Stimulated activated CD8-positive, alpha-beta memory T cell treated with anti-CD3 and anti-CD28 coated beads, Interleukin-2, amount 100 ng/mL, for 1 hour (primary cell): Measurements from ENCODE around the gene ADCY3.
A peak's percentile ranks its signal among the peaks of the same experiment; 100 is the strongest.
"Not testable (repeated sequence)": the region's sequence is repeated elsewhere in the genome, so short reads cannot be mapped to it uniquely, and the experiment has no call there.

Experiments used
- DNase-seq, 2 donors: peaks; one replicate each; pipeline ENCODE4 v3.0.0-alpha.2; 2020; ENCODE audit warnings: low read depth in 2 of 2

ADCY3 gene

DNA sequence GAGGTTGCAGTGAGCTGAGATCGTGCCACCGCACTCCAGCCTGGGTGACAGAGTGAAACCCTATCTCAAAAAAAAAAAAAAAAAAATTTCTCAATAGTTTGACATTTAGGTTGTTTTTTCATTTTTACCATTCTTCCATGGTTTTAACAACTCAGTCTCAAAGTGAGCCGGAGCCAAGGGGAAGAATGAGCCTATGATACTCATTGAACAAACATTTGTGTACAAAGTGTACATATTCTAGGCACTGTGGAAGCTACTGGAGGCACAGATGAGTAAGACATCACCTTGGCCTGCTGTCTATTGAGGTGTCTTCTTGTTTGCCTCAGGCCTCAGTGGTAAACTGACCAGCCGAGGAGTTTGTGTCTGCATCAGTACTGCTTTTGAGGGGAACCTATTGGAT, 104.9 kb downstream of the ADCY3 start:
- DNase-seq, result no peak

DNA sequence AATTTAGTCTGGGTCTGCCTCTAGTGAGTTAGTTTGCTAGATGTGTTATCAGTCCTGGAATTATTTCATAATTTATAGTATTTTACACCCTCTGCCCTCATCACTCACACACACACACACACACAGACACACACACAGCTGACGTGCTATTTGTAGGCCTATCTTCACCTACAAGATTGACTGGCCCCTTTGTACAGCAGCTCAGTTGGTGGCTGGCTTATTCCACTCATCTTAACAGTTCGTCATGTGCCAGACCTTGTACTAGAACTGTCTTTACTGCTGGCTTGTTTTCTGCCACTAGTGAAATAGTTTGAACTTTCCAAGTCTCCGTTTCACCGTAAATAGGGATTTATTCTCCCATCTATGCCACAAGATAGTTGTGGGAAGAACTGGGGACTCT, 105.5 kb downstream of the ADCY3 start:
- DNase-seq, result no peak

DNA sequence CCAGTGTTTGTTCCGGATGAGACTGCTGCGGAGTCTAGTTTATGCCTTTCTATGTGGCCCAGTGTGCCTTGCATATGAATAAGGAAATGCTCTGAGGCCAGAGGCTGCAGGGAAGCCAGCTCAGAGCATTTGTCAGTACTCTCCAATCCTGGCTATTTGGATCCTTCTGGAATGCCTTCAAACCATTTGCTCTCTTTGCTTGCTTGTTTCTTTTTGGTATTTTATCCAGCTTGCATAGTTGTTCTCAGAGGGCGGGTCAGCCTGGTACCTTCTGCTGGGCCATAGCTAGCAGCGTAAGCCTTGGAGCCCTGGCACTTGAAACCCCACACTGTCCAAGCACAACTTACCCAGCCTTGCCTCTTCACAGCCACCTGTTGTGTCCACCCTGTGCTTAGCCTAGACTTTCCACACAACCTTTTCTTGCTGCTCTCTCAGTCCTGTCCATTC, 106.3 kb downstream of the ADCY3 start:
- DNase-seq, result no peak

DNA sequence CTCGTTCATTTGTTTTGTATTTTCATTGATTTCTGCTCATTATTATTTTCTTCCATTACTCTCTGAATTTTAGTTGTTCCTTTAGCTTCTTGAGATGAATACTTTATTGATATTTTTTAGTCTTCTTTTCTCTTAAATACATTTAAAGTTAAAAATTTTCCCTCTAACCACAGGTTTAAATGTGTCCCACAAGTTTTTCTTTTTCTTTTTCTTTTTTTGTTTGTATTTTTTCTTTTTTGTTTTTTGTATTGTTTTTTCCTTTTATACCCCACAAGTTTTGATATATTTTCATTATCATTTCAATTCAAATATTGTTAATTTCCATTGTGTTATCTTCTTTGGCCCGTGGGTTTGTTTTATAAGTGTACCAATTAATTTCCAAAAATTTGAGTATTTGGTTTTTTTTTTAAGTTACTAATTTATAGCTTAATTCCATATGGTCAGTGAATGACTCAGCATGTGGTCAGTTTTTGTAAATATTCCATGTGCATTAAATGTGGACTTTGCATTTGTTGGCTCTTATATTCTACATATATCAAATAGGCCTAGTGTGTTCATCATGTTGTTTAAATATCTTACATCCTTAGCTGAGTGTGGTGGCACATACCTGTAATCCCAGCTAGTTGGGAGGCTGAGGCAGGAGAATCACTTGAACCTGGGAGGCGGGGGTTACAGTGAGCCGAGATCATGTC, 110.6 kb downstream of the ADCY3 start:
- no peak for DNase-seq

DNA sequence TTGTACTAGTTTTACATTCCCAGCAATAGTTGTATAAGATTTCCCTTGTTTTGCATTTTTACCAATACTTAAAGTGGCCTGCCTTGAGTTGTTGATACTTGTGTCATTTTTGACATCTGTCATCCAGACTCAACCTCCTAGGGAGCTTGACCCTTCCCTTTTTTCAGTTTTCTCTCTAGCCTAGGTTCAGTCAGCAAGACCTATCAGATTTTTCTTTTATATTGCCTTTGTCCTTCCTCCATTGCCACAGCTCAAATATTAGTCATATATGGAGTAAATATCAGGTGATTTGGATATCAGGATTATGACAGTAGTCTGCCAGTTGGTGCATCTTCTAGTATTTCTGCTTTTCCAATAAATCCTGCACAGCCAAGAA, 113.4 kb downstream of the ADCY3 start:
- no peak for DNase-seq

DNA sequence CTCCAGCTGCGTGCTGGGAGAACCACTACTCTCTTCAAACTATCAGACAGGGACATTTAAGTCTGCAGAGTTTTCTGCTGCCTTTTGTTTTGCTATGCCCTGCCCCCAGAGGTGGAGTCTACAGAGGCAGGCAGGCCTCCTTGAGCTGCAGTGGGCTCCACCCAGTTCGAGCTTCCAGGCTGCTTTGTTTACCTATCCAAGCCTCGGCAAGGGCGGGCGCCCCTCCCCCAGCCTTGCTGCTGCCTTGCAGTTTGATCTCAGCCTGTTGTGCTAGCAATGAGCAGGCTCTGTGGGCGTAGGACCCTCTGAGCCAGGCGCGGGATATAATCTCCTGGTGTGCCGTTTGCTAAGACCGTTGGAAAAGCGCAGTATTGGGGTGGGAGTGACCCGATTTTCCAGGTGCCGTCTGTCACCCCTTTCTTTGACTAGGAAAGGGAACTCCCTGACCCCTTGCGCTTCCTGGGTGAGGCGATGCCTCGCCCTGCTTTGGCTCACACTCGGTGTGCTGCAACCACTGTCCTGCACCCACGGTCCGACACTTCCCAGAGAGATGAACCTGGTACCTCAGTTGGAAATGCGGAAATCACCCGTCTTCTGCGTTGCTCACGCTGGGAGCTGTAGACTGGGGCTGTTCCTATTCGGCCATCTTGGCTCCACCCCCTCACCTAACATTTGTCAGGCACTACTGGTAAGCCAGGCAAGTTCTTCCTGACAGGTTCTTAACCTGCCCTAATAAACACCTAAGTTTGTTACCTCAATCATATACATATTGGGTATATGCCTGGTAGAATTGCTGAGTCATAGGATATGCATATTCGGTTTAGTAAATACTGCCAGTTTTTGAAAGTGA, 114.0 kb downstream of the ADCY3 start:
- not testable (repeated sequence) for DNase-seq

DNA sequence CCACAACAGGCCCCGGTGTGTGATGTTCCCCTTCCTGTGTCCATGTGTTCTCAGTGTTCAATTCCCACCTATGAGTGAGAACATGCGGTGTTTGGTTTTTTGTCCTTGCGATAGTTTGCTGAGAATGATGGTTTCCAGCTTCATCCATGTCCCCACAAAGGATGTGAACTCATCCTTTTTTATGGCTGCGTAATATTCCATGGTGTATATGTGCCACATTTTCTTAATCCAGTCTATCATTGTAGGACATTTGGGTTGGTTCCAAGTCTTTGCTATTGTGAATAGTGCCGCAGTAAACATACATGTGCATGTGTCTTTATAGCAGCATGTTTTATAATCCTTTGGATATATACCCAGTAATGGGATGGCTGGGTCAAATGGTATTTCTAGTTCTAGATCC, 119.5 kb downstream of the ADCY3 start:
- not testable (repeated sequence) for DNase-seq

DNA sequence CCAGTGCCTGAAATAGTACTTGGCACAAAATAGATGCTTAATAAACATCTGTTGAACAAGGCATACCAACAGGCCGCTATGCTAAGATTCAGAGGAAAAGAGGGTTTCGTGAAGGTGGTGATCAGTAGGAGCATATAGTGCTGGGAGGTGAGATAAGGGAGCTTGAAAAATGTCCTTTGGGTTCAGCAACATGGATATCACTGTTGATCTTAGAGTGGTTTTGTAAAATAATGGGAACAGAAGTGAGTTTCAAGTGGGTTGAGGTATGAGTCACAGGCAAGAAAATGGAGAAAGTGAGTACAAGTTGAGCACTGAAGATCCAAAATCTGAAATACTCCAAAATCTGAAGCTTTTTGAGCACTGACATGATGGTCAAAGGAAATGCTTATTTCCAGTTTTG, 122.4 kb downstream of the ADCY3 start:
- DNase-seq, result no peak

DNA sequence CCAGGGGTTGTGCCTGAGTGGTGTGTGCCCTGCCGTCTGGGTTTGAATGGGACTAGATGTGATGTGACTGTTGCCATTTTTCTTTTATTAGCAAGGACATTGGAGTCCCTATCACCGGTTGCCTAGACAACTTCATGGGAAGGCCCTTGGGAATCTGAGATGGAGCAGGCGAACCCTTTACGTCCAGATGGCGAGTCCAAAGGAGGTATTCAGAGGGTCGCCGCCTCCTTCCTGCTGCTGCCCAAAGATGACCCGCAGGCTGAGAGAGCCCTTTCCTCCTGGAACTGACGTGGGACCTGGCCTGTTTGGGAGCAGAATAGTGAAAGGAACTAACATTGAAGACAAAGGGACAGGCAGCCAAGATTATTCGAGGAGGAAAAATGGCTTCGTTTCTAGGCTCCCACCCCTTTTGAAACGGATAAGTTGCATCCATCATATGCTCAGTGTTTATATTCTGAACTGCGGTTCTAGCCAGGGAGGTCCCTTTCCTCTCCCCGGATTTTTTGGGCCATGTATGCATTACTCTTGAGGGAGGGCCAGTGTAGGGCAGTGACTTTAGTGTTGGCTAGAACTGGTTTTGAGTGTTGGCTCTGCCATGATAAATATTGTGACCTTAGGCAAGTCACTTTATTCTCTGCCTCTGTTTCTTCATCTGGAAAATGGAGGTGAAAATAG, 126.1 kb downstream of the ADCY3 start:
- DNase-seq, result no peak

DNA sequence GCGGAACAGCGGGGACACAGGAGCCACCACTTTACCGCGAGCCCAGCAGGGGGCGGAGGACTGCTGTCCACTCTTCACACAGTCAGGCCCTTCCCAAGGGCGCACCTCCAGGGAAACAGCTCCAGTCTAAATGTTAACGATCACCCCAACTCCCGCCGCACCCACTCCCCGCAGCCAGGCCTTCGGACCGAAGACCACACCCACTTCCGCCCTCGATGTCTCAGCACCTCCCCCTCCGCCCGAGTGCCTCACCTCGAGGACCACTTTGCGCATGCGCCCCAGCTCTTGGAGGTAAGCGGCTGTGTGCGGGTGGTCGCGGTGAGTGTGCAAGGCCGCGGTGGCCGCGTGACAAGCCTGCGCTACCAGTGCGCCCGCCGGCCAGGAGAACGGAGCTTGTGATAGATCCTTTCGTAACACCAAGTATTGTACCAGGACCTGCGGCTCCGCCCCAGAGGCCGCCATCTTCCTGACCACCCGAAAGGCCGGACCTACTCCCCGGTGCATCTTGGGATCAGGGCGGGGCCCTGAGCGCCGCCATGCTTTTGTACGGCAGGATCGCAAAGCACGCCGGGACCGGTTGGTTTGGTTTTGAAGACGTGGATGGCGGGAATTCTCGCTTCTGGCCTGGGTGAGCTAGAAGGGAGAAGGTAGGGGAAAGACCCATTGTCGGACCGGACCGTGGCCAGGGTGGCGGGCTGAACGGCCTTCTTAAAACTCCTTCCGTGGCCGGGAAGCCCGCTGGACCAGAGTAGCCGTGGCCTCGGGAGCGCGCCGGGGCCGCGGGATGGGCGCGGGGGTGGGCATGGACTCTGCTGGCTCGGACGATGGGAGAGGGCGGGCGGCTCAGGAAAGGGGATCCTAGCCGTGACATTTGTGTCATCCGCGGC, 126.9 kb downstream of the ADCY3 start, which contains the start of the genes CENPO and PTRHD1:
Gene CENPO (plus strand): TSS at position 552 of the 887 bp plus-strand sequence. CDS start 495 bp downstream, outside the sequence.
Gene PTRHD1 (minus strand): TSS at position 518 of the 887 bp plus-strand sequence. CDS start 14 bp downstream, at position 504.
- peak; percentile 86 to 90 for DNase-seq

DNA sequence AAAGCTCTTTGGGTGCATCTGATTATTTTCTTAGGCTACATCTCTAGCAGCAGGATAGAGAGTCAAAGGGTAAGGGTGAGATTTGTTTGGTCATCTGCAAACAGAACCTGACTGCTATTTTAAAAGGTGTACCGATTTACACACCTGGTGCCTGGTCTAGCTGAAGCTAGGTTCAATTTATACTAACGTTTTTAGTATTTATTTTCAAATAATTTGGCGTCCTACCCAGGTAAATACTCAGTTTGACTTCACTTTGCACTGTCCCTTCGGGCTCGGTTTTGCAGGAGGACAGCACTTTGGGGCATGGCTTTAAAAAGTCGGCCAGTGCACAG, 127.5 kb downstream of the ADCY3 start:
- no peak for DNase-seq

DNA sequence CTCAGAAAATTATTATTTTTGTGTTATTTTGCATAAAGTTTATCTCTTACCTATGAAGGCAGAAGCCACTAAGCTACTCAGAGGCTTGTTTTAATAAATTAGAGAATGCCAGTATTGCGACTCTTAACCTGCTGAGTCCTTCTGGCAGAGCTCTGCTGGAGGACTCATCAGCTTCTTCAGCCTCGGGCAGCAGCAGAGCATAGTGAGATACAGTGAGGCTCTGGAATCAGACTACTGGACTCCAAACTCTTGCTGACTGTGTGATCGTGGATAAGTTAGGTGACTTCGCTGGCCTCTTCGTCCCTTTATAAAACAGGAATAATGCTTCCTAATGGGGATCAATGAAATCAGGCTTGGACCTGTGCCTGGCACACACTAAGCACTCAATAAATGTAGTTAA, 128.6 kb downstream of the ADCY3 start:
- no peak for DNase-seq

DNA sequence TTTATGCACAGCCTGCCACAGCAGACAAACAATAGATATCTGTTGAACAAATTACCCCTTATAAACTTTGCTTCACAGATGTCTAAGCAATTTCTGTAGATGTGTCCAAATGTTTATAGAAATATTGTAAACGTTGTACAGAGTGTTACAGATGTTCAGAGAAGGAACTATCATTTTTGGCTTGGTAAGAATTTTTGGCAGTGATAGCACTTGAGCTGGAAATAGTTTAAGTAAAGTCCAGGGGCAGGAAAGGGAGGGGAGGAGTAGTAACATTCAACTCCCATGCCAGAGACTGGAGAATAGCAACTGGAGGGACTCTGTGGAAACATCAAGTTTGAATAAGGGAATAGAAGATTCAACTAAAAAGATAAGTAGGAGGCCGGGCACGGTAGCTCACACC, 131.2 kb downstream of the ADCY3 start:
- no peak for DNase-seq

DNA sequence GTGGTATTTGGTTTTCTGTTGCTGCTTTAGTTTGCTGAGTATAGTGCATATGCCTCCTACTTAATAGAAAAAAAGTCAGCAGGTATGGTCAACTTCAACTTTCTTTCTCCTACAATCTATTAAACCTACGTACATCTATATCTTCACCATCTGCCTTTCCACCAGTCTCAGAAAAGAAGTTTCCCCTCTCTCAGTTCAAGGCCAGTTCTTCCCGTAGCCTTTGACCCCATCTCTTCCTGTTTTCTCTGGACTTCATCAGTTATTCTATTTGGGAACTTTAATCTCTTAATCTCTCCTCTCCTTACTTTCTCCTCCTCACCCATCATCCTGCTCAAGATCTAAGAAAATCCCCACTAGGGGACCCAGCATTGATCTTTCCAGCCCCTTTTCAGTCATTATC, 132.5 kb downstream of the ADCY3 start:
- DNase-seq, result no peak

DNA sequence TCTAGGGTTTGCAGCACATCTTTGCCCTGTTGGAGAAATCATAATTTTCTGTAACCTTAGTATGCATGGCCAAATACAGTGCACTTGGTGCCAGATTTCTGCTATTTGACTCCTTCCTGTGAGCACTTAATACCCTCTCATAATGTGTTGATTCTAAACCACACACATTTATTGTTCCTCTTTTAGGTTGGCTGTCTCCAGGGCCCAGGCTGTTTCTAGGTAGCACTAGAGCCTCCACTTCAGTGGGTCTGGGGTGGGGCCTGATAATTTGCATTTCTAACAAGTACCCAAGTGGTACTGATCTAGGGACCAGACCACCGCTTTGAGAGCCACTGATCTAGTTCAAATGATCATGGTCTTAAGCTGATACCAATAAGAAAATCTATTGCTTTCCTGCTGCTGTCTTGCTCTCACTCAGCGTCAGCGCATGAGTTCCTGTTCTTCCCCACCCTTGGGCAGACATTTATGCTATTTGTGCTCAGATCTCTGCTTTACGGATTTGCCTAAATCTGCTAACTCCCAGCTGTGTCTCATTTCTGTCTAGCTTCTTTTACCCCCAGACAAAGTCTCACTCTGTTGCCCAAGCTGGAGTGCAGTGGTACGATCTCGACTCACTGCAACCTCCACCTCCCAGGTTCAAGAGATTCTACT, 134.2 kb downstream of the ADCY3 start:
- DNase-seq, result no peak

DNA sequence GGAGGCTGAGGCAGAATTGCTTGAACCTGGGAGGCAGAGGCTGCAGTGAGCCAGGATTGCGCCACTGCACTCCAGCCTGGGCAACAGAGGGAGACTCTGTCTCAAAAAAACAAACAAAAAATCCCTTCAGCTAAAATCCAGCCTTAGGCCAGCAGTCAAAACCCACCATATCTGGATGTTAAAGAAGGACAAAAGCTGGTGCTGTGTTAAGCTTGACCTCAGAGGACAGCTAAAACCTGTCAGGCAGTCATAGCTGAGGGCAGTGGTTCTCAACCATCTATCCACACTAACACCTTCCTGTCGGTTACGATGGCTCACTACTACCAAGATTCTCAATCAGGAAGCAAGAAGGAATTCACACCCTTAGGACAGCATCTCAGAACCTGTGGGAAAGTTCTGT, 136.4 kb downstream of the ADCY3 start:
- DNase-seq, result no peak

DNA sequence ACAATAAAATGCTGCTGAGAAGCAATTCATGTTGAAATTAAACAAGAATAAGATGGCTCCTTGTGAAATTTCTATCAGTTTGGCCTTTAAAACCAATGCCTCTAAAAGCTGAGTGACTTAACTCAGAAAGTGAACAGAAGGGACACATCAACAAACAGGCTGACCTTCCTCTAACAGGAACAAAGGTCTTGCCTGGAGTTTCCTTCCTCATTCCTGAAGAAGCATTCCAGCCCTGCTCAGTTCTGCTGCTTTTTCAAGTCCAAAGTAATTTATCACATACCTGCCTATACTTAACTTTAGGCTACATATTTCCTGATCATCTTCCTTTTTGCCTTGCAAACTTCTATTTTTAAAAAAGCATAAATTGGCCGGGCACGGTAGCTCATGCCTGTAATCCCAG, 140.9 kb downstream of the ADCY3 start:
- DNase-seq, result no peak

DNA sequence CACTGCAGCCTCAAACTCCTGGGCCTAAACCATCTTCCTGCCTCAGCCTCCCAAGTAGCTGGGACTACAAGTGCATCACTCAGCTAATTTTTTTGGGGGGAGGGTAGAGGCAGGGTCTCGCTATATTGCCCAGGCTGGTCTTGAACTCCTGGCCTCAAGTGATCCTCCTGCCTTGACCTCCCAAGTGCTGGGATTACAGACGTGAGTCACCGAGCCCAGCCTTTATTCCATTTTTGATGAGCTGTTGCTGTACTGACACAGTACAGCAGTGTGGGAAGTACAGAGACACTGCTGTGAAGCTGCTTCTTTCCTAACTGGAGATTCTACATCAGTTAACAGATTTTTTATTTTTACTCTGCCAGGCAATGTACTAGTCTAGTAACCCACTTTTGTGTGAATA, 145.7 kb downstream of the ADCY3 start:
- no peak for DNase-seq

DNA sequence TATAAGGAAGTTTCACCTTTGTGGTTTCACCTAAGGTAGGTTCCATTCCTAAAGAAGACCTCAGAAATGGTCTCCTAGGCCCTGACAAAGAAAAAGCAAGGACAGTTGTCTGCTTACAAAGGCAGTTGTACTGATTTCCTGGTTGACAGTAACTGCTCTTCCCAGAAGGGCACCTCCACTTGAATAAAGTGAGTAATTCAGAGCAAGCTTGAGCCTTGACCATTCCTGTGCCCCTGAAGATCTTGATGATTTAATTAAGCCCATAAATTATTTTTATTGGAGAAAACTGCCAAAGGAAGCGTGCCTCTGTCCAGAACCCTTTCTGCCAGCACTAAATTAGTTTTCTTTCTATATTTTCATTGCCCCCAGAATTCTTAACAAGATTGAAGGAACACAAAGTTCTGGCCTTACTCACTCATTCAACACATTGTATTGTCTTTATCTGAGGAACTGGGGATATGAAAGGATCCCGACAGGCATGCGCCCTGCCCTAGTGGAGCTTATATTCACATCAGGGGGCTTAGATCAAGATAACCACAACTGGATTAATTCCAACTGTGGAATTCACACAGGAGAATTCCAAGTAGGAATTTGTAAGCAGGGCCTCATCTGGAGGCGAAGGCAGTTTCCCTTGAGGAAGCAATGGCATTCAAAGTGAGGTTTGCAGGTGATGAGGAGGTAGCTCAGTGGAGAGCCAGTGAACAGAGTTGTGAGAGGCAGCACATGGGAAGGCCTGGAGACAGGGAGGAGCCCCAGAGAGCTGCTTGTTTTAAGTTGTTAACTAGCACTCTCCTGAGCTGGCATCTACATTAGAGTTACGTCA, 148.1 kb downstream of the ADCY3 start:
- DNase-seq, result no peak

DNA sequence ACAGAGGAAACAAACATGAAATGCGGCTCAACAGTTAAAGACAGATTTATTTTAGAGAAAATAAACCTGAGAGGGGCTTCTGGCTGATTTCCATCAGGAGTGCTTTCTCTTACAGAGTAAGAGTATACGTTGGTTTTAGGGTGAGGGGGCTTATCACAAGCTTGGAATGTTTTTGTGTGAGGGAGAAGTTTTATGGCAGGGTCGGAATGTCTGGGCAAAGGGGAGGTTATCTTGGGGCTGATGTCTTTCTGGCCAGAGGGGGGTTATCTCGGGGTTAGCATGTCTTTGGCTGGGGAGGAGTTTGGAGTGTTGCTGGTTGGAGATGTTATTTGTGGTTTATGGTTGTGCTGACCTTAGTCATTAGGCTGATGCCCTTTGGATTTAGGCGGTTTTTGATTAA, 149.0 kb downstream of the ADCY3 start:
- DNase-seq, result no peak
